Thyroid gland (tissue), 4 donors: ENCODE results near the gene KLK5. TPM values are rescaled to one million over a fixed set of nuclear protein-coding genes. Genes with fewer than 3 reads are reported as not detected.

ENCODE experiments used
- DNase-seq, 2 donors: peaks; one replicate each; pipeline ENCODE4 v3.0.0-alpha.2; 2019
- H3K27ac ChIP-seq, 3 donors: fragments of 200-600 bp; sonication (generic); 1 replicate in 2 of 3; 2 replicates in 1 of 3; pipeline ENCODE4 v1.5.1; 2016 to 2019; ENCODE audit warnings: mild to moderate bottlenecking in 1 of 3, moderate library complexity in 1 of 3
- H3K27me3 ChIP-seq: fragments of 200-600 bp; sonication (generic); one replicate; pipeline ENCODE4 v1.5.1; 2019
- H3K36me3 ChIP-seq, 2 donors: fragments of 200-600 bp; sonication (generic); one replicate each; pipeline ENCODE4 v1.5.1; 2016 to 2019
- H3K4me1 ChIP-seq, 2 donors: fragments of 200-600 bp; sonication (generic); one replicate each; pipeline ENCODE4 v1.5.1; 2017 to 2019
- H3K4me3 ChIP-seq, 3 donors: fragments of 200-600 bp; sonication (generic); replicated peaks in 1 of 3; 1 replicate in 2 of 3; 2 replicates in 1 of 3; pipeline ENCODE4 v1.5.1; 2016; ENCODE audit warnings: mild to moderate bottlenecking in 1 of 3
- H3K9me3 ChIP-seq: fragments of 200-600 bp; sonication (generic); one replicate; pipeline ENCODE4 v1.5.1; 2017
- CTCF ChIP-seq, 6 experiments: fragments of 200-600 bp in 3 of 6; fragments of 450-650 bp in 3 of 6; sonication (generic) in 3 of 6; IDR thresholded peaks; one replicate each; pipeline ENCODE4 v1.5.1; 2016 to 2019; ENCODE audit warnings: antibody characterized with exemption in 6 of 6, mild to moderate bottlenecking in 2 of 6, inconsistent platforms in 1 of 6, moderate library complexity in 1 of 6
- POLR2A ChIP-seq, 2 donors: fragments of 450-650 bp; IDR thresholded peaks; one replicate each; pipeline ENCODE4 v1.6.1; 2017; ENCODE audit warnings: antibody characterized with exemption in 2 of 2, mild to moderate bottlenecking in 2 of 2, moderate library complexity in 1 of 2
- WGBS, 2 donors: methylation state at CpG; one replicate each; pipeline ENCODE4 v1.1.5; 2017; 5-methylcytosine and 5-hydroxymethylcytosine counted together
- intact Hi-C: fragments of 100-400 bp; cut with DNase I; formaldehyde crosslinking; loops from one replicate; pipeline ENCODE4 v1.15.1; 2023
- total RNA-seq, 4 donors: library from RNA; depleted of rRNA; stranded (reverse); fragments of >200 nt; gene quantifications; one replicate each; pipeline ENCODE4 v1.2.3, GENCODE V29; 2016

The KLK5 gene, protein sequence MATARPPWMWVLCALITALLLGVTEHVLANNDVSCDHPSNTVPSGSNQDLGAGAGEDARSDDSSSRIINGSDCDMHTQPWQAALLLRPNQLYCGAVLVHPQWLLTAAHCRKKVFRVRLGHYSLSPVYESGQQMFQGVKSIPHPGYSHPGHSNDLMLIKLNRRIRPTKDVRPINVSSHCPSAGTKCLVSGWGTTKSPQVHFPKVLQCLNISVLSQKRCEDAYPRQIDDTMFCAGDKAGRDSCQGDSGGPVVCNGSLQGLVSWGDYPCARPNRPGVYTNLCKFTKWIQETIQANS
- total RNA-seq, result under 1 TPM in 1 of 4 donors, not detected in 3; 0.44 TPM

- TF ChIP-seq CTCF (IDR thresholded peaks at IDR 0.05) (no peak), POLR2A (IDR thresholded peaks at IDR 0.05) (no peak)
- Histone ChIP-seq H3K4me1 (no peaks in the 10 kb centered on the region), H3K36me3 (no peaks in the 10 kb centered on the region), H3K27ac (no peak within 1 kb of the TSS), H3K9me3 (no peaks in the 10 kb centered on the region), H3K27me3 (no peaks in the 10 kb centered on the region), H3K4me3 (no peak within 1 kb of the TSS)
- WGBS, 2 donors, result 3 to 12% methylated on average over 4 to 6 of the region's 7 CpGs
- no peak for DNase-seq
- intact Hi-C loops, result no loop called here
Measured at GRCh38 chr19:50952910-50953309, at the start of gene KLK5. Gene KLK5, minus strand, starts transcription at chr19:50953038. Its CDS starts 381 bp downstream, at chr19:50952657.

DNA sequence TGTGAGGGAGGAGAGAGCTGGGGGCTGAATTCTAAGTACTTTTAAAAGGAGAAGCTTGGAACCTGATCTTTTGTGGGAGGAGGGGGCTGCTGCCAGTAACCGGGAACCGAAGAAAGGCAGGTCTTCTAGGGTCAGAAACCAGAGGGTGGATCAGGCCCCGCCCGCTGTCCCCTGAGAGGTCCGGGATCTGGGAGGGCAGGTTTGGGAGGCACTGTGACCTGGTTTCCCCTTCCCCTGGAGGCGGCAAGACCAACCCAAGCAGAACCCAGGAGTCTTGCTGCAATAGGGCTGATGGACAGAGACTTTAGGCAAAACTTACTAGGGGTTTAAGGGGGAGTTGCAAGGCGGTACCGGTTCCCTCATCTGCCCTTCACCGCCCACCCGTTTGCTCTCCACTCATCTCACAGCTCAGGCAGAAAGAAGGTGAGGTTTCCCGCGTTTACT lies 49.3 kb upstream of the KLK5 start:
- H3K4me3 ChIP-seq, result no peak overlapping the region
- no peaks in the 10 kb centered on the region for H3K9me3 ChIP-seq
- peaks cover 10% of the 10 kb centered on the region for H3K27me3 ChIP-seq
- H3K27ac ChIP-seq, result no peak overlapping the region
- TF ChIP-seq POLR2A (IDR thresholded peaks at IDR 0.05) (no peak), CTCF (IDR thresholded peaks at IDR 0.05) (no peak)
- H3K4me1 ChIP-seq, result no peaks in the 10 kb centered on the region
- WGBS, 2 donors, result 26 to 39% methylated on average over 11 to 12 of the region's 12 CpGs
- intact Hi-C loops, result no loop called here
- no peaks in the 10 kb centered on the region for H3K36me3 ChIP-seq
- DNase-seq, result no peak

GRCh38 chr19:51001515-51001914 lies 48.7 kb upstream of the KLK5 start, which contains the start of gene KLK8:
Gene KLK8, minus strand, starts transcription at chr19:51001604. Its CDS starts 437 bp downstream, at chr19:51001167.
- H3K27me3 ChIP-seq, result peaks cover 10% of the 10 kb centered on the region
- H3K4me3 ChIP-seq, result no peak within 1 kb of the TSS
- intact Hi-C loops, result no loop called here
- H3K27ac ChIP-seq, result no peak within 1 kb of the TSS
- H3K9me3 ChIP-seq, result no peaks in the 10 kb centered on the region
- TF ChIP-seq CTCF (IDR thresholded peaks at IDR 0.05) (no peak), POLR2A (IDR thresholded peaks at IDR 0.05) (no peak)
- no peaks in the 10 kb centered on the region for H3K36me3 ChIP-seq
- 20 to 33% methylated on average over 4 to 7 of the region's 7 CpGs for WGBS, 2 donors
- no peak for DNase-seq
- H3K4me1 ChIP-seq, result no peaks in the 10 kb centered on the region

DNA sequence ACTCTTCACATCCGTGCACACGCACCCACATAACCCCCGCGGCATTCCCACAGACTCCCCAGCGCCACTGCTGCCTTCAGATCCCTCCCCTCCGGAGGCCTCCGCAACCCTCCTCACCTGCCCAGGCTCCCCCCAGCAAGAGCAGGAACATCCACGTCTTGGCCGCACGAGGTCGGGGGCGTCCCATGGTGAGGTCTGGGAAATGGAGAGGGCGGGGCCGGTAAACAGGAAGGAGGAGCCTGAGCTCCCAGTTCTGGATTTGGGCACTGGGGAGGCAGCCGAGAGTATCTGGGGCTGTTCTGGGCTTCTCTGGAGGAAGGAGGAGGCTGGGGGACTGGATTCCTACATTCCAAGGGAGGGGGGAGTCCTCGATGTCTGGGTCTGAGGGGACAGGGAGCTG lies 48.1 kb upstream of the KLK5 start:
- H3K9me3 ChIP-seq, result no peaks in the 10 kb centered on the region
- no peak for DNase-seq
- intact Hi-C loops, result no loop called here
- no peak overlapping the region for H3K27ac ChIP-seq
- no peak for TF ChIP-seq POLR2A (IDR thresholded peaks at IDR 0.05)
- WGBS, 2 donors, result 29 to 42% methylated on average over 9 to 16 of the region's 16 CpGs
- H3K36me3 ChIP-seq, result no peaks in the 10 kb centered on the region
- H3K4me1 ChIP-seq, result no peaks in the 10 kb centered on the region
- no peak overlapping the region for H3K4me3 ChIP-seq
- H3K27me3 ChIP-seq, result peaks cover 10% of the 10 kb centered on the region

- intact Hi-C loops, result no loop called here
- Histone ChIP-seq H3K36me3 (no peaks in the 10 kb centered on the region), H3K27me3 (peaks cover 10% of the 10 kb centered on the region), H3K4me1 (no peaks in the 10 kb centered on the region), H3K9me3 (no peaks in the 10 kb centered on the region), H3K27ac (no peak overlapping the region), H3K4me3 (no peak overlapping the region)
- no peak for DNase-seq
- TF ChIP-seq CTCF (IDR thresholded peaks at IDR 0.05) (no peak), POLR2A (IDR thresholded peaks at IDR 0.05) (no peak)
- WGBS, 2 donors, result 95 to 96% methylated on average over 9 of the region's 10 CpGs
Measured at GRCh38 chr19:51000426-51000825, 47.6 kb upstream of the KLK5 start.
